ENCODE data around the gene PHLDB1. TPM values are rescaled to one million over a fixed set of nuclear protein-coding genes. Genes with fewer than 3 reads are reported as not detected.

The PHLDB1 gene
- total RNA-seq, 1 donor from 2014 or later = 179 TPM

DNA sequence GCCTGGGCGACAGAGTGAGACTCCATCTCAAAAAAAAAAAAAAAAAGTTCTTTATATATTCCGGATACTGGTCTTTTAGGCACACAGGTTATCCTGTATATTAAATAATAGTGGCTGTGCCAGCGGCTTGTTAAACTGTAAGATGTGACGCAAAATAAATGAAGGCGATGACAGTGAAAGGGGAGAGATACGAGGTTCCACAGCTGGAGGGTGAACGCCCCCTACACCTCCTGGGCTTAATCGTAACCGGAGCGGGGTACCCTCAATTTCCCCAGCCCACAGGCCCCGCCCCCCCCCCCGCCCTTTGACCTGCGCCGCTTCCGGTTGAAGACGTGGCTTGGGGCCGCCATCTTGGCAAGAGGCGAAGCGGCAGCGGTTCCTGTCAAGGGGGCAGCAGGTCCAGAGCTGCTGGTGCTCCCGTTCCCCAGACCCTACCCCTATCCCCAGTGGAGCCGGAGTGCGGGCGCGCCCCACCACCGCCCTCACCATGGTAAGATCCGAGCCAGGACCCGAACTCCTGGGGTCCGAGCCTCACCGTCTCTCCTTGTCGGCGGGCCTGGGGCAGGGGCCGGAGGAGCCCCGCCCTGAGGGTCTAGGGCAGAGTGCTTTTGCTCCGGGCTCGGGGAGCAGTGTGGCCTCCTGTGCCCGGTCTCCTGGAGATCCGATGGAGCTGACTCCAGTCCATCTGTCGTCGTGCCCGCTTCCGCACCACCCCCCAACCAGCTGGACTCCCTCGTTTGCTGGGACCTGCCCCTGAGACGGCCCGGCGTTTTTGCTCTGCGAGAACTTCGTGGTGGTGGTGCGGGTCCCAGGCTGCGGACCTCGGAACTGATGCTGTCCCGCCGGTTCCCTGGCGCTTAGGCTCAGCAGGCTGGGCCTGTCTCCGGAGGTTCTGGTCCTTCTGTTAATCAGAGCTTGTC lies 35.1 kb upstream of the PHLDB1 start, which contains the start of gene ARCN1:
ARCN1 (plus strand) TSS at position 349 of the 920 bp plus-strand sequence; CDS start at position 488, 139 bp downstream.
- TF ChIP-seq EZH2 (IDR thresholded peaks at IDR 0.05; ENCODE audit: insufficient read depth, low read length) = no peak
- TF ChIP-seq, protein P1, sequence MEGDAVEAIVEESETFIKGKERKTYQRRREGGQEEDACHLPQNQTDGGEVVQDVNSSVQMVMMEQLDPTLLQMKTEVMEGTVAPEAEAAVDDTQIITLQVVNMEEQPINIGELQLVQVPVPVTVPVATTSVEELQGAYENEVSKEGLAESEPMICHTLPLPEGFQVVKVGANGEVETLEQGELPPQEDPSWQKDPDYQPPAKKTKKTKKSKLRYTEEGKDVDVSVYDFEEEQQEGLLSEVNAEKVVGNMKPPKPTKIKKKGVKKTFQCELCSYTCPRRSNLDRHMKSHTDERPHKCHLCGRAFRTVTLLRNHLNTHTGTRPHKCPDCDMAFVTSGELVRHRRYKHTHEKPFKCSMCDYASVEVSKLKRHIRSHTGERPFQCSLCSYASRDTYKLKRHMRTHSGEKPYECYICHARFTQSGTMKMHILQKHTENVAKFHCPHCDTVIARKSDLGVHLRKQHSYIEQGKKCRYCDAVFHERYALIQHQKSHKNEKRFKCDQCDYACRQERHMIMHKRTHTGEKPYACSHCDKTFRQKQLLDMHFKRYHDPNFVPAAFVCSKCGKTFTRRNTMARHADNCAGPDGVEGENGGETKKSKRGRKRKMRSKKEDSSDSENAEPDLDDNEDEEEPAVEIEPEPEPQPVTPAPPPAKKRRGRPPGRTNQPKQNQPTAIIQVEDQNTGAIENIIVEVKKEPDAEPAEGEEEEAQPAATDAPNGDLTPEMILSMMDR (IDR thresholded peaks at IDR 0.05; ENCODE audit: insufficient read depth, low read depth, low read length) = no peak

DNA sequence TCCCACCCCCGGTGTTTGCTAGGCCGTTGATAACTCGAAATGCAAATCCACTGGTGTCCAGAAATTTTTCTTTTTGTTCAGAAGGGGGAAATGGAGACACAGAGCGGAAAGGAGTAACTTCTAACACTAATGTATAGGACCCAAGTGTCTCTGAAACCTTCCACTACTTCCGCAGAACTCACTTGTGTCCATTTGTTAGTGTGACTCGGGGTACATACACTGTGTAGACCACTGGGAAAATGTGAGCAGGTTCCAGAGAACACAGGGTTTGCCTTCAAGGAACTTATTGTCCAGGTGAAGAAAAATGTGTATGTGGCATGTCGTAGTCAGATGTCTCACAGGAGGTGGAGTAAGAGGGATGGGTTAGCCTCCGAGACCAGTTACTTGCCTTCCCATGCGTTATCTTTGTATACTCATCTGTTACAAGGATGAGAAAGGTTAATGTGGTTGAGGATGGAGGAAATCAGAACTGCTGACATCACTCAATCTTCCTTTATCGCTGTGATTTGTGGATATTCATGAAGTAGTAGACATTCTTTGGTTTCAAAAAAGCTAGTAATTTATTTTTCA lies 34.3 kb upstream of the PHLDB1 start:
- no peaks in the 10 kb centered on the region for H3K9me3 ChIP-seq (ENCODE audit: insufficient read depth, low read depth, low read length)
- H3K27me3 ChIP-seq (ENCODE audit: insufficient read depth, low read length) = no peaks in the 10 kb centered on the region
- TF ChIP-seq EZH2 (IDR thresholded peaks at IDR 0.05; ENCODE audit: insufficient read depth, low read length) = no peak
- TF ChIP-seq, protein P1 (IDR thresholded peaks at IDR 0.05; ENCODE audit: insufficient read depth, low read depth, low read length) = no peak
- peak overlapping the region; percentile 99 for H3K27ac Mint-ChIP-seq (ENCODE audit: unreplicated experiment)
- H3K4me1 ChIP-seq (ENCODE audit: insufficient read depth, low read length) = peaks cover 12% of the 10 kb centered on the region
- peaks cover 67% of the 10 kb centered on the region for H3K79me2 ChIP-seq (ENCODE audit: insufficient read depth, low read length)
- DNase-seq (ENCODE audit: low read depth) (peak; percentile 49), FAIRE-seq (no peak)
- H3K9ac ChIP-seq (ENCODE audit: low read length) = peak overlapping the region; percentile 100
- no peak overlapping the region for H2AFZ ChIP-seq (ENCODE audit: low read depth, low read length)
- H3K27me3 Mint-ChIP-seq (ENCODE audit: low read depth, unreplicated experiment) = no peaks in the 10 kb centered on the region
- peaks cover 13% of the 10 kb centered on the region for H3K4me1 Mint-ChIP-seq (ENCODE audit: low read depth, unreplicated experiment)
- H3K4me3 ChIP-seq (ENCODE audit: insufficient read depth, low read depth, low read length) = peak overlapping the region; percentile 93
- H3K9me3 Mint-ChIP-seq (ENCODE audit: unreplicated experiment) = no peaks in the 10 kb centered on the region
- peaks cover 3% of the 10 kb centered on the region for H3K36me3 ChIP-seq (ENCODE audit: insufficient read depth, low read length)
- H4K20me1 ChIP-seq (ENCODE audit: insufficient read depth, low read length) = peaks cover 51% of the 10 kb centered on the region
- H3K4me3 Mint-ChIP-seq (ENCODE audit: unreplicated experiment) = peak overlapping the region; percentile 96
- H3K27ac ChIP-seq (ENCODE audit: low read depth, low read length) = peak overlapping the region; percentile 100
- peak overlapping the region; percentile 94 for H3K4me2 ChIP-seq (ENCODE audit: low read length)
- no peaks in the 10 kb centered on the region for H3K36me3 Mint-ChIP-seq (ENCODE audit: low read depth, unreplicated experiment)

More for the DNA sequence above, 35.1 kb upstream of the PHLDB1 start, which contains the start of gene ARCN1:
- Histone ChIP-seq H3K4me2 (ENCODE audit: low read length) (peak within 1 kb of the TSS; percentile 94), H3K9ac (ENCODE audit: low read length) (peak within 1 kb of the TSS; percentile 100), H3K4me3 (ENCODE audit: insufficient read depth, low read depth, low read length) (peak within 1 kb of the TSS; percentile 93), H4K20me1 (ENCODE audit: insufficient read depth, low read length) (peaks cover 46% of the 10 kb centered on the region), H3K9me3 (ENCODE audit: insufficient read depth, low read depth, low read length) (no peaks in the 10 kb centered on the region), H3K79me2 (ENCODE audit: insufficient read depth, low read length) (peaks cover 60% of the 10 kb centered on the region), H3K27me3 (ENCODE audit: insufficient read depth, low read length) (no peaks in the 10 kb centered on the region), H3K4me1 (ENCODE audit: insufficient read depth, low read length) (peaks cover 12% of the 10 kb centered on the region), H3K36me3 (ENCODE audit: insufficient read depth, low read length) (peaks cover 3% of the 10 kb centered on the region), H3K27ac (ENCODE audit: low read depth, low read length) (peak within 1 kb of the TSS; percentile 100), H2AFZ (ENCODE audit: low read depth, low read length) (peak within 1 kb of the TSS; percentile 90)
- H3K4me3 Mint-ChIP-seq (ENCODE audit: unreplicated experiment) = peak within 1 kb of the TSS; percentile 96
- H3K27me3 Mint-ChIP-seq (ENCODE audit: low read depth, unreplicated experiment) = no peaks in the 10 kb centered on the region
- FAIRE-seq (no peak), DNase-seq (ENCODE audit: low read depth) (peak; percentile 55)
- H3K27ac Mint-ChIP-seq (ENCODE audit: unreplicated experiment) = peak within 1 kb of the TSS; percentile 99
- H3K36me3 Mint-ChIP-seq (ENCODE audit: low read depth, unreplicated experiment) = no peaks in the 10 kb centered on the region
- H3K9me3 Mint-ChIP-seq (ENCODE audit: unreplicated experiment) = no peaks in the 10 kb centered on the region
- peaks cover 13% of the 10 kb centered on the region for H3K4me1 Mint-ChIP-seq (ENCODE audit: low read depth, unreplicated experiment)

Data from astrocyte (in vitro differentiated cells and primary cell).